ENCODE data around the gene TNS3. TPM values are rescaled to one million over a fixed set of nuclear protein-coding genes. Genes with fewer than 3 reads are reported as not detected.
A peak's percentile ranks its signal among the peaks of the same experiment; 100 is the strongest.

TNS3 gene
- total and polyA plus RNA-seq, 2 of the 13 experiments (the other 11 are each of a cell fraction or from before 2014, with no cell fraction given), result 52.9 to 55.7 TPM

DNA sequence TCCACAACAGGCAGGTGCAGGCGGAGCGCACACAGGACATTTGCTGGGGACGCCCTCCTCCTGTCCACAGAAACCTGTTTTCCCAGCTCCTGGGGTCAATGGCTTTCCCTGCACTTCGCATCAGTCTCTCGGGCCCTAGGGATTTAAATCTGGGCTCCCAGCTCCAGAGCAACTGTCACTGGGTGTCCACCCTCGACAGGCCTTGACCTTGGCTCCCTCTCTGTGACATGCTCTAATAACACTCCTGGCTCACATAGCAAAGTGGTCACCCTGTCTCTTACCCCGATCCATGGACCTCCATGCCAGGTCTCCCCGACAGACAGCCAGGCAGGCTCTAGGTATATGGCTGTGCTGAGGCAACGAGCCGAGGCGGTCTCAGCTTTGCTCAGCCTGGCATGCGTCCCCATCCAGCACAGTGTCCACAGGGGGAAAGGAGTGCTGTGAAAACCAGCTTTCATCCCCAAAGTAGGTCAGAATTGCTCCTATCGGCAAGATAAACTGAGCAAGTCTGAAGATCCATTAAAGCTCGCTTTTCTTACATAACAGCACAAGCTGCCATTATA lies 195.6 kb downstream of the TNS3 start:
- Histone ChIP-seq H3K9ac (ENCODE audit: insufficient read depth, low read depth, low read length) (no peak overlapping the region), H3K27ac (ENCODE audit: extremely low read length, insufficient read depth, low read length) (no peak overlapping the region), H3K9me3 (ENCODE audit: low read length) (no peaks in the 10 kb centered on the region), H2AFZ (ENCODE audit: low read length) (no peak overlapping the region), H3K36me3 (replicated peaks in 1 of 2; ENCODE audit: control insufficient read depth in 1 of 2, insufficient read depth in 2 of 2, low read length in 2 of 2) (peaks cover 35 to 88% of the 10 kb centered on the region in 2 experiments), H4K20me1 (ENCODE audit: insufficient read depth, low read length) (peaks cover 41% of the 10 kb centered on the region), H3K4me2 (ENCODE audit: low read depth, low read length) (no peak overlapping the region), H3K4me3 (replicated peaks in 1 of 3; ENCODE audit: insufficient read depth in 1 of 3, low read depth in 2 of 3, low read length in 3 of 3) (no peak overlapping the region), H3K79me2 (ENCODE audit: insufficient read depth, low read length) (peaks cover 16% of the 10 kb centered on the region), H3K27me3 (ENCODE audit: control insufficient read depth in 1 of 2, insufficient read depth in 2 of 2, low read length in 2 of 2) (no peaks in the 10 kb centered on the region), H3K4me1 (ENCODE audit: insufficient read depth, low read length) (peaks cover 65% of the 10 kb centered on the region)
- TF ChIP-seq HIVEP1 (CRISPR knock-in tag; IDR thresholded peaks at IDR 0.05) (no peak), ZNF687 (CRISPR knock-in tag; IDR thresholded peaks at IDR 0.05) (0 out of 2 replicates have a peak, but pooled peaks have one; percentile 11), FOXO4 (CRISPR knock-in tag; conservative IDR thresholded peaks at IDR 0.05) (0 out of 2 replicates have a peak, but pooled peaks have one; percentile 64)
- FAIRE-seq (no peak), DNase-seq (ENCODE audit: low spot score) (no peak), ATAC-seq (no peak; the same call in 1 of the 3 replicates)
- POLR2A ChIA-PET, result interaction anchor here (1.0 kb wide), 1 partner anchor 89 kb away, joined by 3 read pairs; no protein-coding TSS in a partner anchor
- no TSS peak for BruUV-seq (replicated peaks)
- in situ Hi-C loops (cut with HindIII; ENCODE audit: extremely low pct_ligation_motif_present, low pct_unique_long_range_greater_than_20kb) (no loop called here), intact Hi-C loops (cut with micrococcal nuclease; ENCODE audit: unreplicated experiment) (loop anchor here (10.0 kb wide), 1 partner anchor 122 kb away; no protein-coding TSS in a partner anchor)
- CTCF ChIA-PET (ENCODE audit: low intra/inter-chr PET ratio, low total read pairs), result no interaction called here
- WGBS (ENCODE audit: low lambda C conversion rate), result 94% methylated on average over 11 of the region's 14 CpGs

All from HepG2 (cell line).